ENCODE measurements around the gene PYGL.

PYGL gene

DNA sequence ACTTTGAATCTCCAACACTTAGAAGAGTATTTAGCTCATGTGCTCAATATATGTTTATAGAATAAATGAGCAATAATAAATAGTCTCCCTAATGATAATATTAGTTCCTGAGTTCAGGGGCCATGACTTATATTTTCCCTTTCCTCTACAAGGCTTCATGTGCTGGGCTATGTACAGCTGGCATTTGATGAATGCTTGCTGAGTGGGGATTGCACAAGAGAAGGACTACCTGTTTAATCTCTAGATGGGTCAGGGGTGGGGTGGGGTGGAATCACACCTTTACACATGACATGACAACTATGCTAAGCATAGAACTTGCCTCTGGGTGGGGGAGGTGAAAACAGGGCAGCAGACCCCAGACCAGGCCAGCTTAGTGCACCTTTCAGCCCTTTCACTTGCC lies 80.0 kb downstream of the PYGL start:
- no peak overlapping the region for H2BK15ac ChIP-seq (ENCODE audit: low read depth, poor library complexity, severe bottlenecking)
- H2AFZ ChIP-seq (ENCODE audit: low read depth, low read length): no peak overlapping the region
- no peaks in the 10 kb centered on the region for H3K27me3 ChIP-seq (ENCODE audit: control insufficient read depth in 1 of 2, insufficient read depth in 1 of 2, low read length in 2 of 2)
- H2BK12ac ChIP-seq (ENCODE audit: low read length in 2 of 2): peak overlapping the region in 1 of 2 experiments; percentile 54
- H3K36me3 ChIP-seq (ENCODE audit: control insufficient read depth in 1 of 2, insufficient read depth in 2 of 2, low read depth in 1 of 2, low read length in 2 of 2): no peaks in the 10 kb centered on the region
- H3K18ac ChIP-seq (ENCODE audit: low read depth in 1 of 2, low read length in 2 of 2): no peak overlapping the region
- H3K23ac ChIP-seq (ENCODE audit: low read length in 2 of 2): no peak overlapping the region
- H2BK120ac ChIP-seq (ENCODE audit: low read depth, low read length): no peak overlapping the region
- no peak overlapping the region for H3K4ac ChIP-seq (ENCODE audit: low read depth in 1 of 2, low read length in 2 of 2)
- H2BK5ac ChIP-seq (ENCODE audit: low read depth, low read length, poor library complexity, severe bottlenecking): no peak overlapping the region
- H4K91ac ChIP-seq (ENCODE audit: low read length): no peak overlapping the region
- no peak overlapping the region for H2AK5ac ChIP-seq (ENCODE audit: low read length, severe bottlenecking)
- H4K8ac ChIP-seq (ENCODE audit: low read length): no peak overlapping the region
- H3K4me3 ChIP-seq (ENCODE audit: insufficient read depth in 1 of 2, low read depth in 1 of 2, low read length in 2 of 2): no peak overlapping the region
- no peak overlapping the region for H3K9ac ChIP-seq (ENCODE audit: low read length)
- H3K27ac ChIP-seq (ENCODE audit: low read length, poor library complexity, severe bottlenecking): no peak overlapping the region
- no peak overlapping the region for H3K4me2 ChIP-seq (ENCODE audit: low read length, poor library complexity, severe bottlenecking)
- no peaks in the 10 kb centered on the region for H3K9me3 ChIP-seq (ENCODE audit: control insufficient read depth, low read length)
- no peaks in the 10 kb centered on the region for H3K79me1 ChIP-seq (replicated peaks; ENCODE audit: low read length, poor library complexity, severe bottlenecking)
- peaks cover 4% of the 10 kb centered on the region for H3K4me1 ChIP-seq (ENCODE audit: control insufficient read depth, insufficient read depth, low read depth, low read length)
- no peak overlapping the region for H3K14ac ChIP-seq (ENCODE audit: low read length in 2 of 2)
- no peak for DNase-seq

DNA sequence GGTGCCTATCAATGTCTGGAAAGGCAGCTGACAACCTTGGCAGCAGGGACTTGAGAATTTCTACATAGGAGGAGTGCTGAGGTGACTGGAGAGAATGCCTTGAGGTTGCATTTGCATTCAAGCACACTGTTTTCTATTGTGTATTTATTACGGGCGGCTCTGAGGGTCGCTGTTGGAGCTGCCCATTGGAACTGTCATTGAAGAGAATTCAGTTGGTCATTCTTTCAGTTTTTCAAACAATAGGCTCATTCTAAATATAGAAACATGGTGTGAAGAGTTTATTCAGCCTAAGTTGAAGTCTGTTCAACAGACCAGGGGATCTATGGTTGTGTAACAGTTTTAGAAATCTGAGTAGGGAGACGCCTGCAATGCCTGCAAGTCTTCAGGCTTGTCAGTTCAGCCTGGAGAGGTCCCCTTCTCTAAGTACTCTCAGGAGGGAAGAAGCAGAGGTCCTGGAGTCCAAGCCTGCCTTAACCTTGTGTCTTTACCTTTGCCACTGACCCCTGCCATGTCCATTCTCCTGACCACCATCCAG lies 82.2 kb downstream of the PYGL start:
- H2BK120ac ChIP-seq (ENCODE audit: low read depth, low read length): no peak overlapping the region
- H3K4me1 ChIP-seq (ENCODE audit: control insufficient read depth, insufficient read depth, low read depth, low read length): peaks cover 4% of the 10 kb centered on the region
- WGBS: 48% methylated on average over 4 of the region's 4 CpGs
- H3K79me1 ChIP-seq (replicated peaks; ENCODE audit: low read length, poor library complexity, severe bottlenecking): no peaks in the 10 kb centered on the region
- H3K18ac ChIP-seq (ENCODE audit: low read depth in 1 of 2, low read length in 2 of 2): no peak overlapping the region
- no peak overlapping the region for H3K27ac ChIP-seq (ENCODE audit: low read length, poor library complexity, severe bottlenecking)
- H3K9ac ChIP-seq (ENCODE audit: low read length): no peak overlapping the region
- H2AK5ac ChIP-seq (ENCODE audit: low read length, severe bottlenecking): no peak overlapping the region
- H3K4me2 ChIP-seq (ENCODE audit: low read length, poor library complexity, severe bottlenecking): no peak overlapping the region
- H2AFZ ChIP-seq (ENCODE audit: low read depth, low read length): no peak overlapping the region
- no peak overlapping the region for H4K91ac ChIP-seq (ENCODE audit: low read length)
- H2BK15ac ChIP-seq (ENCODE audit: low read depth, poor library complexity, severe bottlenecking): no peak overlapping the region
- H3K36me3 ChIP-seq (ENCODE audit: control insufficient read depth in 1 of 2, insufficient read depth in 2 of 2, low read depth in 1 of 2, low read length in 2 of 2): no peaks in the 10 kb centered on the region
- H3K4me3 ChIP-seq (ENCODE audit: insufficient read depth in 1 of 2, low read depth in 1 of 2, low read length in 2 of 2): no peak overlapping the region
- H3K9me3 ChIP-seq (ENCODE audit: control insufficient read depth, low read length): no peaks in the 10 kb centered on the region
- no peak overlapping the region for H3K23ac ChIP-seq (ENCODE audit: low read length in 2 of 2)
- peak; percentile 59 for DNase-seq
- no peak overlapping the region for H2BK5ac ChIP-seq (ENCODE audit: low read depth, low read length, poor library complexity, severe bottlenecking)
- no peaks in the 10 kb centered on the region for H3K27me3 ChIP-seq (ENCODE audit: control insufficient read depth in 1 of 2, insufficient read depth in 1 of 2, low read length in 2 of 2)
- H2BK12ac ChIP-seq (ENCODE audit: low read length in 2 of 2): peak overlapping the region in 1 of 2 experiments; percentile 53
- no peak overlapping the region for H3K4ac ChIP-seq (ENCODE audit: low read depth in 1 of 2, low read length in 2 of 2)
- H3K14ac ChIP-seq (ENCODE audit: low read length in 2 of 2): no peak overlapping the region
- no peak overlapping the region for H4K8ac ChIP-seq (ENCODE audit: low read length)

GRCh38 chr14:50860478-50861086 lies 83.7 kb downstream of the PYGL start:
- no peak overlapping the region for H2AK5ac ChIP-seq (ENCODE audit: low read length, severe bottlenecking)

DNA sequence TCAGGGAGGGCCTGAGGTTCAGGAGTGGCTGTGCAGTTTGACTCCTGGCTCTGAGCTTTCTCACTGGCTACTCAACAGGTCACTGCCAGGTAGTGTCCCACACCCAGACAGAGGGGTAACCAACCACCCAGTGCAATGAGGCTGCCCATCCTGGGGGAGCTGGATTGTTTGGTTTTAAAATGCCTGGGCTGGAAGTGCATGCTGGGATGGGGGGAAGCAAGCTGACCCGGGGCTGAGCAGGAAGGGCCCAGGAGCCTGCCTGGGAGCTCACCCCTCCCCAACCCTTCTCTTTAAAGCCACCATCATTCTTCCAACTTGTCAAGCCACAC lies 85.0 kb downstream of the PYGL start:
- no peak overlapping the region for H2AFZ ChIP-seq (ENCODE audit: low read depth, low read length)
- H4K91ac ChIP-seq (ENCODE audit: low read length): peak overlapping the region; percentile 11
- peak overlapping the region in 1 of 2 experiments; percentile 56 for H3K18ac ChIP-seq (ENCODE audit: low read depth in 1 of 2, low read length in 2 of 2)
- H3K23ac ChIP-seq (ENCODE audit: low read length in 2 of 2): no peak overlapping the region
- H3K27ac ChIP-seq (ENCODE audit: low read length, poor library complexity, severe bottlenecking): no peak overlapping the region
- H4K8ac ChIP-seq (ENCODE audit: low read length): peak overlapping the region; percentile 85
- H3K27me3 ChIP-seq (ENCODE audit: control insufficient read depth in 1 of 2, insufficient read depth in 1 of 2, low read length in 2 of 2): no peaks in the 10 kb centered on the region
- H2BK120ac ChIP-seq (ENCODE audit: low read depth, low read length): peak overlapping the region; percentile 51
- no peak overlapping the region for H3K4me2 ChIP-seq (ENCODE audit: low read length, poor library complexity, severe bottlenecking)
- H2BK12ac ChIP-seq (ENCODE audit: low read length in 2 of 2): no peak overlapping the region
- peak overlapping the region in 1 of 2 experiments; percentile 76 for H3K4me3 ChIP-seq (ENCODE audit: insufficient read depth in 1 of 2, low read depth in 1 of 2, low read length in 2 of 2)
- no peak overlapping the region for H3K14ac ChIP-seq (ENCODE audit: low read length in 2 of 2)
- no peaks in the 10 kb centered on the region for H3K9me3 ChIP-seq (ENCODE audit: control insufficient read depth, low read length)
- no peaks in the 10 kb centered on the region for H3K36me3 ChIP-seq (ENCODE audit: control insufficient read depth in 1 of 2, insufficient read depth in 2 of 2, low read depth in 1 of 2, low read length in 2 of 2)
- no peak overlapping the region for H2BK15ac ChIP-seq (ENCODE audit: low read depth, poor library complexity, severe bottlenecking)
- DNase-seq: no peak
- no peak overlapping the region for H3K4ac ChIP-seq (ENCODE audit: low read depth in 1 of 2, low read length in 2 of 2)
- no peaks in the 10 kb centered on the region for H3K79me1 ChIP-seq (replicated peaks; ENCODE audit: low read length, poor library complexity, severe bottlenecking)
- peak overlapping the region; percentile 89 for H3K9ac ChIP-seq (ENCODE audit: low read length)
- H2AK5ac ChIP-seq (ENCODE audit: low read length, severe bottlenecking): no peak overlapping the region
- peaks cover 4% of the 10 kb centered on the region for H3K4me1 ChIP-seq (ENCODE audit: control insufficient read depth, insufficient read depth, low read depth, low read length)
- 50% methylated on average over 1 of the region's 1 CpG for WGBS
- no peak overlapping the region for H2BK5ac ChIP-seq (ENCODE audit: low read depth, low read length, poor library complexity, severe bottlenecking)

More at GRCh38 chr14:50860478-50861086, 83.7 kb downstream of the PYGL start:
- no peak overlapping the region for H4K91ac ChIP-seq (ENCODE audit: low read length)
- H3K27ac ChIP-seq (ENCODE audit: low read length, poor library complexity, severe bottlenecking): no peak overlapping the region
- no peaks in the 10 kb centered on the region for H3K9me3 ChIP-seq (ENCODE audit: control insufficient read depth, low read length)
- 0% methylated on average over 3 of the region's 6 CpGs for WGBS
- H3K27me3 ChIP-seq (ENCODE audit: control insufficient read depth in 1 of 2, insufficient read depth in 1 of 2, low read length in 2 of 2): no peaks in the 10 kb centered on the region
- DNase-seq: peak; percentile 77
- H3K79me1 ChIP-seq (replicated peaks; ENCODE audit: low read length, poor library complexity, severe bottlenecking): no peaks in the 10 kb centered on the region
- H3K14ac ChIP-seq (ENCODE audit: low read length in 2 of 2): no peak overlapping the region
- no peak overlapping the region for H2BK5ac ChIP-seq (ENCODE audit: low read depth, low read length, poor library complexity, severe bottlenecking)
- no peak overlapping the region for H3K4me2 ChIP-seq (ENCODE audit: low read length, poor library complexity, severe bottlenecking)
- H2AFZ ChIP-seq (ENCODE audit: low read depth, low read length): no peak overlapping the region
- H4K8ac ChIP-seq (ENCODE audit: low read length): no peak overlapping the region
- H3K23ac ChIP-seq (ENCODE audit: low read length in 2 of 2): no peak overlapping the region
- no peak overlapping the region for H3K18ac ChIP-seq (ENCODE audit: low read depth in 1 of 2, low read length in 2 of 2)
- no peak overlapping the region for H2BK15ac ChIP-seq (ENCODE audit: low read depth, poor library complexity, severe bottlenecking)
- no peaks in the 10 kb centered on the region for H3K36me3 ChIP-seq (ENCODE audit: control insufficient read depth in 1 of 2, insufficient read depth in 2 of 2, low read depth in 1 of 2, low read length in 2 of 2)
- peak overlapping the region; percentile 89 for H3K9ac ChIP-seq (ENCODE audit: low read length)
- no peak overlapping the region for H2BK12ac ChIP-seq (ENCODE audit: low read length in 2 of 2)
- peak overlapping the region in 1 of 2 experiments; percentile 76 for H3K4me3 ChIP-seq (ENCODE audit: insufficient read depth in 1 of 2, low read depth in 1 of 2, low read length in 2 of 2)
- H2BK120ac ChIP-seq (ENCODE audit: low read depth, low read length): no peak overlapping the region
- no peak overlapping the region for H3K4ac ChIP-seq (ENCODE audit: low read depth in 1 of 2, low read length in 2 of 2)
- peaks cover 4% of the 10 kb centered on the region for H3K4me1 ChIP-seq (ENCODE audit: control insufficient read depth, insufficient read depth, low read depth, low read length)
